Thyroid gland (tissue), 4 donors: Measurements from ENCODE around the gene OR13A1. TPM values are rescaled to one million over a fixed set of nuclear protein-coding genes. Genes with fewer than 3 reads are reported as not detected.

Experiments used
- total RNA-seq, 4 donors: library from RNA; depleted of rRNA; stranded (reverse); fragments of >200 nt; gene quantifications; one replicate each; pipeline ENCODE4 v1.2.3, GENCODE V29; 2016

OR13A1 gene
- total RNA-seq, 4 donors from 2014 or later = not detected

Other genes with a start within 250 kb of the OR13A1 start
- gene ALOX5, start 58.6 kb upstream of the OR13A1 start, total RNA-seq = 10 to 100 TPM in 2 of 4 donors, 1 to 10 TPM in 2; 4.1 to 28.2 (median 10.3) TPM